ENCODE data around the gene TYSND1.
"Not testable (repeated sequence)": the region's sequence is repeated elsewhere in the genome, so short reads cannot be mapped to it uniquely, and the experiment has no call there.

Gene TYSND1

GRCh38 chr10:70163448-70163847 lies 16.9 kb upstream of the TYSND1 start:
- no peak overlapping the region for H3K27ac ChIP-seq
- no peak for TF ChIP-seq ZFX (IDR thresholded peaks at IDR 0.05; ENCODE audit: borderline replicate concordance)

- TF ChIP-seq CTCF (IDR thresholded peaks at IDR 0.05) = no peak
- no peak for TF ChIP-seq ZFX (IDR thresholded peaks at IDR 0.05; ENCODE audit: borderline replicate concordance)
- H3K27ac ChIP-seq = no peak overlapping the region
These were observed 16.3 kb upstream of the TYSND1 start for GRCh38 chr10:70162892-70163201.

GRCh38 chr10:70162151-70162891 lies 15.8 kb upstream of the TYSND1 start:
- TF ChIP-seq CTCF (IDR thresholded peaks at IDR 0.05) (no peak), ZFX (IDR thresholded peaks at IDR 0.05; ENCODE audit: borderline replicate concordance) (no peak)
- H3K27ac ChIP-seq = no peak overlapping the region

DNA sequence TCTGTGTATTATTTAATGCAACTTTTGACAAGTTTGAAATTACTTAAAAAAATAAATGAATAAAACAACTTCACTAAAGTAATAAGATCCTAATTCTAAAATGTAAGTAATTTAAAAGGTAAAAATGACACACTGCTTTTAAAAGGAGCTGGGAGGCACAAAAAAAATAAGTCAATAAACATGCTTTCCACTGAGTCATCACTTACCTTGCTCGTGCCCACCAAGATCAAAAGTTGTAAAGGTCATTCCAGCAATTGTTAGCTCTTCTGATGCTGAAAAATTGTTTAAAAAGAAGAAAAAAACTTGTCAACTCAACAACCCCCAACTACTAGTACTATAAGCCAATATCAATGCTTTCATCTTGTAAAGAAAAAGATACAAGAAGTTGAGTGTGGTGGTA lies 14.3 kb upstream of the TYSND1 start:
- no peak overlapping the region for H3K27ac ChIP-seq
- no peak for TF ChIP-seq ZFX (IDR thresholded peaks at IDR 0.05; ENCODE audit: borderline replicate concordance)
- TF ChIP-seq CTCF (IDR thresholded peaks at IDR 0.05) = no peak

DNA sequence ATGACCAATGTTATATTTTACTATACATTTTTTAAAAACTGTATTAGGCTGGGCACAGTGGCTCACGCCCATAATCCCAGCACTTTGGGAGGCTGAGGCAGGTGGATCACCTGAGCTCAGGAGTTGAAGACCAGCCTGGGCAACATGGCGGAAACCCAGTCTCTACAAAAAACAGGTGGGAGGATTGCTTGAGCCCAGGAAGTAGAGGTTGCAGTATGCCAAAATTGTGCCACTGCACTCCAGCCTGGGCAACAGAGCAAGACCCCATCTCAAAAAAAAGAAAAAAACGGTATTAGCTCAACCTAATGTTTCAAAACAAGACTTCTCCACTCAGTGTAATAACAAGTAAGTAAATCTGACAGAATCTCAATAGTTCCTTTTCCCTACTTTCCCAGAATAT lies 12.9 kb upstream of the TYSND1 start:
- not testable (repeated sequence) for H3K27ac ChIP-seq

DNA sequence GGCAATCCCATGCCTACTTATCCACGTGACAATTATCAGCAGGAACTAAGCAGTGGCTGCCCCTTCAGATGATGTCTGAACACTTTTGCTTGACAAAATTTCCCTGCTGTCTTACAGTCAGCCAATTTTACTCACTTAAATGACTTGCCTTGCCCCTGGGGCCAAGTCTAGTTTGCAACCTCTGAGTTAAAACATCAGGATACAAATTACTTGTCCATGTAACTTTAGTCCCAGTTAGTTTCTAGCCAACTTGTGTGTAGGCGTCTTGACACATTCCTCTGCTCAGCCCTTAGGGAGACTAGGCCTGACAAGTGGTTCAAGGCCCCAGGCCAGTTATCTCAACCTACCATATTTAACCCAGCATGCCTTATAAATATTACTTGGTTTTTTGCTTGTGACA lies 11.6 kb upstream of the TYSND1 start:
- no peak overlapping the region for H3K27ac ChIP-seq
- TF ChIP-seq ZFX (IDR thresholded peaks at IDR 0.05; ENCODE audit: borderline replicate concordance) (no peak), CTCF (IDR thresholded peaks at IDR 0.05) (no peak)

- H3K27ac ChIP-seq = no peak overlapping the region
- TF ChIP-seq ZFX (IDR thresholded peaks at IDR 0.05; ENCODE audit: borderline replicate concordance) = no peak
- TF ChIP-seq CTCF (IDR thresholded peaks at IDR 0.05) = no peak
These were observed 8.8 kb upstream of the TYSND1 start for GRCh38 chr10:70155255-70155838.

DNA sequence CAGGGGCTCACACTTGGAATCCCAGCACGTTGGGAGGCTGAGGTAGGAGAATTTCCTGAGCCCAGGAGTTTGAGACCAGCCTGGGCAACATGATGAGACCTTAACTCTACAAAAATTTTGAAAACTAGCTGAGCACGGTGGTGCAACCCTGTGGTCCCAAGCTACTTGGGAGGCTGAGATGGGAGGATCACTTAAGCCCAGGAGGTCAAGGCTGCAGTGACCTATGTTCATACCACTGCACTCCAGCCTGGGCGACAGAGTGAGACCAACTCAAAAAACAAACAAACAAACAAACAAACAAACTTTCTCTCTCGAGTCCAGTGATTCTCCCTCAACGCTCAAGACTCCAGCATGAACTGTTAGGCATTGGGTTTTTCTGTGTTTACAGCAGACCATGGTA lies 2.0 kb upstream of the TYSND1 start:
- TF ChIP-seq ZFX (IDR thresholded peaks at IDR 0.05; ENCODE audit: borderline replicate concordance) (no peak), CTCF (IDR thresholded peaks at IDR 0.05) (no peak)
- H3K27ac ChIP-seq = 0 out of 2 replicates have a peak overlapping the region, but pooled peaks have one; percentile 94
